Measurements from ENCODE around the gene EGR4. TPM values are rescaled to one million over a fixed set of nuclear protein-coding genes. Genes with fewer than 3 reads are reported as not detected.

Gene EGR4
- total RNA-seq, 1 experiment from 2014 or later = not detected

- no peaks in the 10 kb centered on the region for H3K9me2 ChIP-seq (replicated peaks; ENCODE audit: low read length)
- no peak overlapping the region for H3K9ac ChIP-seq (ENCODE audit: low read length)
- H3K36me3 ChIP-seq (ENCODE audit: low read depth, low read length) = no peaks in the 10 kb centered on the region
- intact Hi-C loops (cut with micrococcal nuclease) = no loop called here
- no peaks in the 10 kb centered on the region for H4K20me1 ChIP-seq (ENCODE audit: low read length)
- H3K9me3 ChIP-seq (ENCODE audit: low read length) = no peaks in the 10 kb centered on the region
- no peak for TF ChIP-seq EZH2 (IDR thresholded peaks at IDR 0.05; ENCODE audit: low read length, unreplicated experiment)
- TF ChIP-seq CTCF (conservative IDR thresholded peaks at IDR 0.05; ENCODE audit: low read depth, low read length) = no peak
- no peak for TF ChIP-seq EZH2phosphoT487 (IDR thresholded peaks at IDR 0.05; ENCODE audit: borderline replicate concordance, low read length)
- H3K4me3 ChIP-seq (ENCODE audit: low read length) = no peak overlapping the region
- H3K27me3 ChIP-seq (ENCODE audit: low read length) = peaks cover 94% of the 10 kb centered on the region
- ChIA-PET CTCF (no interaction called here), POLR2A (ENCODE audit: unreplicated experiment) (no interaction called here)
- no peak overlapping the region for H3K4me2 ChIP-seq (ENCODE audit: low read length)
- ATAC-seq (peak; percentile 16; the same call in 1 of the 2 replicates), DNase-seq (peak; percentile 60)
- H3F3A ChIP-seq (ENCODE audit: low read length, unreplicated experiment) = no peaks in the 10 kb centered on the region
- H3K79me2 ChIP-seq (ENCODE audit: low read length) = no peaks in the 10 kb centered on the region
- no peak overlapping the region for H3K27ac ChIP-seq (ENCODE audit: low read length)
- no peak overlapping the region for H2AFZ ChIP-seq (ENCODE audit: low read length)
- H3K4me1 ChIP-seq (ENCODE audit: insufficient read depth, low read length) = no peaks in the 10 kb centered on the region
- BruUV-seq (replicated peaks) = no TSS peak
Observed at GRCh38 chr2:73295751-73296400, 2.5 kb upstream of the EGR4 start.

GRCh38 chr2:73294239-73294638, 891 bp upstream of the EGR4 start:
- H2AFZ ChIP-seq (ENCODE audit: low read length) = no peak overlapping the region
- no peak overlapping the region for H3K9ac ChIP-seq (ENCODE audit: low read length)
- H3K9me3 ChIP-seq (ENCODE audit: low read length) = no peaks in the 10 kb centered on the region
- H3F3A ChIP-seq (ENCODE audit: low read length, unreplicated experiment) = no peaks in the 10 kb centered on the region
- H3K27ac ChIP-seq (ENCODE audit: low read length) = no peak overlapping the region
- no peak overlapping the region for H3K4me3 ChIP-seq (ENCODE audit: low read length)
- CTCF ChIA-PET = no interaction called here
- intact Hi-C loops (cut with micrococcal nuclease) = no loop called here
- no peak overlapping the region for H3K4me2 ChIP-seq (ENCODE audit: low read length)
- BruUV-seq (replicated peaks) = no TSS peak
- ATAC-seq (no peak), DNase-seq (no peak)
- H3K4me1 ChIP-seq (ENCODE audit: insufficient read depth, low read length) = no peaks in the 10 kb centered on the region
- no peaks in the 10 kb centered on the region for H4K20me1 ChIP-seq (ENCODE audit: low read length)
- H3K27me3 ChIP-seq (ENCODE audit: low read length) = peaks cover 83% of the 10 kb centered on the region
- H3K36me3 ChIP-seq (ENCODE audit: low read depth, low read length) = no peaks in the 10 kb centered on the region
- POLR2A ChIA-PET (ENCODE audit: unreplicated experiment) = no interaction called here
- no peaks in the 10 kb centered on the region for H3K79me2 ChIP-seq (ENCODE audit: low read length)
- no peaks in the 10 kb centered on the region for H3K9me2 ChIP-seq (replicated peaks; ENCODE audit: low read length)
- no peak for TF ChIP-seq EZH2phosphoT487 (IDR thresholded peaks at IDR 0.05; ENCODE audit: borderline replicate concordance, low read length)
- no peak for TF ChIP-seq EZH2 (IDR thresholded peaks at IDR 0.05; ENCODE audit: low read length, unreplicated experiment)
- no peak for TF ChIP-seq CTCF (conservative IDR thresholded peaks at IDR 0.05; ENCODE audit: low read depth, low read length)

- H3K9ac ChIP-seq (ENCODE audit: low read length) = no peak overlapping the region
- TF ChIP-seq EZH2 (IDR thresholded peaks at IDR 0.05; ENCODE audit: low read length, unreplicated experiment) (peak; percentile 32), EZH2phosphoT487 (IDR thresholded peaks at IDR 0.05; ENCODE audit: borderline replicate concordance, low read length) (no peak)
Observed at GRCh38 chr2:73292906-73293533, 328 bp downstream of the EGR4 start.

More at GRCh38 chr2:73292906-73293533, 328 bp downstream of the EGR4 start:
- H3K9me3 ChIP-seq (ENCODE audit: low read length) = no peaks in the 10 kb centered on the region
- ChIA-PET POLR2A (ENCODE audit: unreplicated experiment) (no interaction called here), CTCF (no interaction called here)
- no peak for ATAC-seq
- no peaks in the 10 kb centered on the region for H3K36me3 ChIP-seq (ENCODE audit: low read depth, low read length)
- H3K27me3 ChIP-seq (ENCODE audit: low read length) = peaks cover 79% of the 10 kb centered on the region
- intact Hi-C loops (cut with micrococcal nuclease) = no loop called here
- H3K4me3 ChIP-seq (ENCODE audit: low read length) = peak overlapping the region; percentile 59
- H3K4me2 ChIP-seq (ENCODE audit: low read length) = peak overlapping the region; percentile 80
- no TSS peak for BruUV-seq (replicated peaks)
- H2AFZ ChIP-seq (ENCODE audit: low read length) = no peak overlapping the region
- H4K20me1 ChIP-seq (ENCODE audit: low read length) = no peaks in the 10 kb centered on the region
- H3F3A ChIP-seq (ENCODE audit: low read length, unreplicated experiment) = no peaks in the 10 kb centered on the region
- H3K4me1 ChIP-seq (ENCODE audit: insufficient read depth, low read length) = no peaks in the 10 kb centered on the region
- no peaks in the 10 kb centered on the region for H3K79me2 ChIP-seq (ENCODE audit: low read length)
- H3K9me2 ChIP-seq (replicated peaks; ENCODE audit: low read length) = no peaks in the 10 kb centered on the region
- no peak for DNase-seq
- H3K27ac ChIP-seq (ENCODE audit: low read length) = no peak overlapping the region
